GM19240 (cell line): ENCODE data around the gene MTR.

Experiments used
- DNase-seq: peaks from one replicate; pipeline ENCODE4 v3.0.0; 2011; ENCODE audit warnings: low spot score; ENCODE audit not compliant: insufficient read length

The MTR gene

DNA sequence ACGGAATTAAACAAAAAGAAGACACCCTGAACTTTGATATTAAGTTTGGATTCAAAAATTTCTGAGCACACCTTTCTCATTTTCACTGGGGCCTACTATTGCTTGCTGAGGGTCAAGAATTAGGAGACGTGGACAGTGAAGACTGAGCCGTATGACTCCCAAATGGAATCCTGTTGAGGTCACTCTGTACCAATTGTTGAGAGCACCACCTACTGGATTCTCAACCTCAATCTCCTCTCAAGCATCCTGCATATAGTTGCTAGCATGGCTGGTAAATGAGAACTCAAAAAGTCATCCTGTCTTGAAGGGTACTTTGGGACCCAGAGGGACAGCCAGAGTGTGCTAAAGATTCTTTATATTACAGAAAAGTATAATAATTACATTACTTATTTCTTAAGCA lies 20.2 kb upstream of the MTR start:
- no peak for DNase-seq

GRCh38 chr1:236779312-236779711 lies 15.8 kb upstream of the MTR start:
- no peak for DNase-seq

GRCh38 chr1:236785477-236785876 lies 9.6 kb upstream of the MTR start:
- no peak for DNase-seq

DNA sequence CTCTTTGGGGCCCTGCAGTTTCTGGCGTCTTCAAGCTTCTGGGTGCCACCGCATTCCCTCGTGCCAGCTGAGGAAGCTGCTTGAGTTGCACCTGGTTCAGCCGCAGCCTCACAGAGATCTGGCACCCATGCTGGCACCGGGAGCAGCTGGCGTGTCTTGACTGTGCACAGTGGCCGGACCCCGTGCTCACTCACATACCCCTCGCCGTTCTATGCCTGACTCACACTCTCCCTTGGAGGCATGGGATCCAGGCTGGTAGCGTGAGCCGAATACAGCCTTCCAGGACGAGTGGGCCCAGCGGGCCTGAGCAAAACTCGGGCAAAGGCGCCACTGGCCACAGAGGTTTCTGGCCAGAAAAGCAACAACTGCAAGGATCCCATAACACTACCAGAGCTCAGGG lies 8.6 kb upstream of the MTR start:
- no peak for DNase-seq

DNA sequence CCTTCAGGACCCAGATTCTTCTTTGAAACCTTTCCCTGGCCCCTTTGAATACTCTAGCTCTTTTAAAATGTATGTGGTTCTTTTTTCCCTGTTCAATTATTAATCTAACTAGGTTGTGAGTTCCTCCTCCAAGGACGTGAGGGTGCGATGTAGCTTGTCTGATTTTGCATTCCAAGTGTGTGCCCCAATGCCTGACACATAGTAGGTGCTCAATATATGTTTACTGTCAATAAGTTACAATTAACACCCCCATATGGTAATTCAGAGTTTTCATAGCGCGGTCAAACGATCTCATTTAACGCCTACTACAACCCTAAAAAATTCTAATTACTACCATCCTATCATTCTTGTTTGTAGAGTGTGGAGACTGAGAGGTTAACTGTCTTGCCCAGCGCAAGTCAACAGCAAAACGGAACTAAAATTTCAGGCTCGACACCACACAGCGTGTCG lies 482 bp upstream of the MTR start:
- DNase-seq: no peak

DNA sequence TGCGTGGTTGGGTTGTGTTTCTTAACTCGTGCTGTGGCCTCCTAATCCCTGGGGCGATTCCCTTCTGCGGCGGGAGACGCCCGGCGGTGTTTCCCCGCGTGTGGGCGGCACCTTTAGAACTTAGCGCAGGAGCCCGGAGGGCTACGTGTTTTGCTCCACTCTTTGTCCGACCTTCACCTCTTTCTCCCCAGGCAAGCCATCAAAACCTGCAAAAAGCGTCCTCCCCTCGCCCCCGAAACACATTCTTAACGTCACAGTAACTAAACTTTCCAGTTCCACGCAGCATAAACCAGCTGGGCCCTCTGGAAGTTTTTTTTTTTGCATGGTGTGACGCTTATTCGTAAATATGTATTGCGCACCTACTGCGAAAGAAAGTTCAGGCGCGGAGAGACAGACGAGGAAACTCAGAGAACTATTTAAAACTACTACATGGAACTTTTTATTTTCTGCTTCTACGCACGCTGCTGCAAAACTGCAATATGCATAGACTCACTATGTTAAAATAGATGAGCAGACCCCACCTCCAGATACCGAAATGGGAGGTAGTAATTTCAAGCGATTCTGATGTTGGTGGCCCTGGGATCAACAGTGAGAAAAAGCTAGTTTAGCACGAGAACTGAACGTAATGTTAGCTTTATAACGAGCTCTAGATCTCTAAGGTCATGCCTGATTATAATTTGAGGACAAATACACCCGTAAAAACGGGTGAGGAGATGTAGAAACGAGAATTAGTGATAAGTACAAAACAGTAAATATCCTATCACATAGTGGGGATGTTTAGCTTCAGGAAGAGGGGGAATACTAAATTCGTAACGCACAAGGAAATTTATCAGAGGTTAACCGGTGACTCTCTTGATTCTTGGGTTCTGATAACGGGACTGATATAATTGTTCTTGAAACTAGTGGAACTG lies 920 bp downstream of the MTR start:
- no peak for DNase-seq

DNA sequence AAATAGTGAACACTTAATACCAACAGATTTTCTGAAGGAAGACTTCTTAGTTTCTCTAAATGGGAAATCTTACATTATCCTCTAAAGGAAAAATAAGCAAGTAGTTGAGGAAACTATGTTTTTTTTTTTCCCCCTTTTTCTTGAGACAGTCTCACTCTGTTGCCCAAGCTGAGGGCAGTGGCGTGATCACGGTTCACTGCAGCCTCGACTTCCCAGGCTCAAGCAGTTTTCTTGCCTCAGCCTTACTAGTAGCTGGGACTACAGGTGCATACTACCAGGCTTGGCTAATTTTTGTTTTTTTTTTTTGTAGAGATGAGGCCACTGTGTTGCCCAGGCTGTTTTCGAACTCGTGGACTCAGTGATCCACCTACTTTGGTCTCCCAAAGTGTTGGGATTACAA lies 3.9 kb downstream of the MTR start:
- DNase-seq: no peak

GRCh38 chr1:236800002-236800620 lies 5.0 kb downstream of the MTR start:
- DNase-seq: no peak

DNA sequence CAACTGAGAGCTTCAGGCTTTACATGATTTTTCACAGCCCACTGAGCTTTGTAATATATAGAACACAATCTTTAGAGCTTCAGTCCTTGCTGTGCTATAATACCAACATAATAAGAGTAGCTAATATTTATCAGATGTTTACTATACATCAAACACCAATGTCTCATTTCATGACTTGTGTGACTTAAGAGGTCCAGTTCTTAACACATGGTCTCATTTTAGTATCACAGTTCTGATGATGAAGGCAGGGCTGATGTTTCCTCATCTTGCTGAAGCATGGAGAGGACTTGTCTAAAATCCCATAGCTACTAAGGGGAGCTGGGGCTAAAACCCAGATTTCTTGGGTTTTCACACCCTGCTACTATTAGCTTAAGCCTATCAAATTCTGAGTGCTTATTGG lies 5.5 kb downstream of the MTR start:
- DNase-seq: no peak

GRCh38 chr1:236802264-236802663 lies 7.2 kb downstream of the MTR start:
- no peak for DNase-seq

GRCh38 chr1:236806634-236807033 lies 11.5 kb downstream of the MTR start:
- no peak for DNase-seq

DNA sequence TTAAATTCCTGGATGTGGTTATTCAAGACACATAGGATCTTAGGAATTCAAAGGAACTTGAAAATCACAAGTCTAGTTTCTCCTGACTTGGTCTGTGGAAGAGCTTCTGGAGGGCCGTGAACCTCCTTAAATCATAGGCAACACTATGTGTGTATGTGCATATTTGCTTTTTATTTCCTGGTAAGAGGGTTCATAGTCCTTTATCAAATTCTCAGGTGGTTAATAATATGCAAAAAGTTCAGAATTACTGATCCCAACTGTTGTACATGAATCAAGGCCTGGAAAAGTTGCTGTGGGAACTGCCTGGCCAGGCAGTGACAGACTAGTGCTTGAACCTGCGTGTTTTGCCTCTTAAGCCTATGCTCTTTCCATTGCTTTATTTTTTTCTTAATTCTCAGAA lies 12.9 kb downstream of the MTR start:
- DNase-seq: no peak

DNA sequence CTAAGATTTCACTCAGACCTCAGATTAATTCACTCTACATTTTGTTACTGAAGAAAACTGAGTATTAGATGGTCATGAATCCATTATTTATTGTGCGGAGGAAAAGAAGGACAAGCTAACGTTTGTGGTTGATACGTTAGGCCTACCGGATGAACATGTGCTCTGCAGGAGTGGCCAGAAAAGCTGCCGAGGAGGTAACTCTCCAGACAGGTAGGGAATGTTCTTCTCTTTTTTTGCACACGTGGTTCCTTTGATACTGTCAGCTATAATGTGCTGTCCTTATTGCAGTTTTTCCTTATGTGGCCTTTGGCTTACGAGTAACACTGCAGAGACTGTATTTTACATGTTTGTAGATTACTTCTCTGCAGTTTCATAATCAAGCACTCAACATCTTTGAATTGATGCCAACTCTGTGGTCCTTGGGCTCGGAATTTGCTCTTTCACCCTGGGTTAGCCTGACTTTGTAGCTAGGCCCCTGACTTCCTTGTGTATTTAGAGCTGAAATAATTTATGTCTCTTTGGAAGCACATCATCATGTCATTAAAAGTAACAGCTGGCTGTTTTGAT lies 13.6 kb downstream of the MTR start:
- DNase-seq: no peak

DNA sequence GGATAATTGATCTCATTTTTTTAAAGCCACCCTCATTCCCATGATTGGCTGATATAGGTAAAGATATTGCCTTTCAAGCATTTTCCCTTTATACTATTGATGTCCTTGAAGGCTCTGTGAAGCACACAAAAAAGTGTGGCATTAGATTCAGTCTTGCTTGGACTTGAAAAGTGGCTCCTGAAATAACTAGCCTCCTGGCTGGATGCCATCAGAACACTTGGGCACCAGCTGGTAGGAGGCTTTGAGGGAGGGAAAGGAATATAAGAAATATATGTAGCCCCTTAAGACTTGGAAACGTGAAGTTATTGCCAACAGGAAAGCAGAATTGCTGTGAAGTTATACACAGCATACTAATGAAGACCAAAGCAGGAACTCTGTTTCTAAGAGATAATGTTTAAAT lies 14.1 kb downstream of the MTR start:
- DNase-seq: no peak

- DNase-seq: no peak
Measured at GRCh38 chr1:236810018-236810417, 14.9 kb downstream of the MTR start.

- DNase-seq: no peak
Measured at GRCh38 chr1:236812334-236813030, 17.4 kb downstream of the MTR start.

GRCh38 chr1:236815941-236816340 lies 20.8 kb downstream of the MTR start:
- no peak for DNase-seq

DNA sequence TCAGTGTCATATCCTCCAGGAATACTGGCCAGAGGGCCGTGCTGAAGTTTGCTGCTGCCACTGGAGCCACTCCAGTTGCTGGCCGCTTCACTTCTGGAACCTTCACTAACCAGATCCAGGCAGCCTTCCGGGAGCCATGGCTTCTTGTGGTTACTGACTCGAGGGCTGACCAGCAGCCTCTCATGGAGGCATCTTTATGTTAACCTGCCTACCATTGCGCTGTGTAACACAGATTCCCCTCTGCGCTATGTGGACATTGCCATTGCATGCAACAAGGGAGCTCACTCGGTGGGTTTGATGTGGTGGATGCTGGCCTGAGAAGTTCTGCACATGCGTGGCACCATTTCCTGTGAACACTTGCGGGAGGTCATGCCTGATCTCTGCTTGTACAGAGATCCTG lies 24.8 kb downstream of the MTR start:
- no peak for DNase-seq

- DNase-seq: no peak
Measured at GRCh38 chr1:236821091-236821627, 26.1 kb downstream of the MTR start.

- no peak for DNase-seq
Measured at GRCh38 chr1:236823559-236823958, 28.5 kb downstream of the MTR start.

DNA sequence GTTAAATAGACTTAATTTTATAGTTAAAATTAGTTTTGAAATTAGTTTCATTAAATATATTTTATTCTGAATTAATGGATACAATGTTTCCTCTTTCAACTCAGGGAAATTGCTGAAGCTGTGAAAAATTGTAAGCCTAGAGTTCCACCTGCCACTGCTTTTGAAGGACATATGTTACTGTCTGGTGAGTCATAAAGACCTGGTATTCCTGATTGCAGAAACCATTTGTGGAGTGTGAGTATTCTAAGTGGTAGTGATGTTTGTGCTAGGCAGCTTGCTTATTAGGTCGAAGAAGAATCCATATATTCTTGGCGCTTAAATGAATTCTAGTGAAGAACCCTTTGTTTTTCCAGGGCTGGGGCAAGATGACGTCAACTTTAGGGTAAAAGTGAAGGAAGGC lies 34.0 kb downstream of the MTR start:
- no peak for DNase-seq

DNA sequence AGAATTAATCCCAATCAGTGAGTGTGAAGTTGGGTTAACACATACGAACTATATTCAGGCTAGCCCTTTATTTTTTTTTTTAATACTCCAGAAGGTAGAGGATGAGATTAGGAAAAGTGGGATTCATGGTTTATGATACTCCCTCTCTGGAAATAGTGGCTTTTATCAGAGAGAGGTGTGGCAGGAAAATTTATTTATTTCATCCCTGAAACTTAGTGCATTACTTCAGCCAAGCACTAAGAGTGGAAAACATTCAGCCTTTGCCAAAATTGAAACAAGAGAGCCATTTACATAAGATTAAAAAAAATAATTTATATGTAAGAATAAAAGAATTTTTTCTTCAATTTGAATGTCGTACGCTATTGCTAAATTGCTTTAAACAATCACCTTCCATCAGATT lies 35.0 kb downstream of the MTR start:
- no peak for DNase-seq
